K562 (cell line): ENCODE results near the gene CDKN2B-AS1. TPM values are rescaled to one million over a fixed set of nuclear protein-coding genes. Genes with fewer than 3 reads are reported as not detected.

Source experiments
- ATAC-seq: fragments of 200-7000 bp; cut with Tn5 transposase; 3 replicates; pipeline ENCODE4 v1.9.1; 2020; ENCODE audit warnings: moderate library complexity
- BruUV-seq: library from RNA; stranded (reverse); fragments of 400-500 nt; replicated peaks from 2 replicates; lab custom pipeline; 2021; lab: Mats Ljungman, UMichigan
- CTCF ChIA-PET: fragments of 300-600 bp; formaldehyde crosslinking; extraction: SDS; loops from one replicate; lab custom pipeline; 2021; ENCODE audit warnings: low intra/inter-chr PET ratio; lab: Yijun Ruan, JAX
- POLR2A ChIA-PET: fragments of 300-600, 350-650 bp; sonication (Branson Sonifier 250); formaldehyde crosslinking; extraction: SDS; loops from one replicate; lab custom pipeline; 2021; ENCODE audit warnings: antibody characterized with exemption, inconsistent platforms; lab: Yijun Ruan, JAX
- DNase-seq, 4 experiments: peaks; one replicate each; pipeline versions ENCODE4 v3.0.0 to v3.0.0-alpha.2; 2011 to 2018; ENCODE audit warnings: low spot score in 3 of 4, mixed read lengths in 3 of 4; ENCODE audit errors: extremely low read depth in 1 of 4
- FAIRE-seq: peaks from 2 replicates; lab custom pipeline; 2011; peaks lifted over from hg19 to GRCh38; lab: Jason Lieb, UNC
- H2AFZ ChIP-seq: 2 replicates; pipeline ENCODE4 v1.6.0; 2011; ENCODE audit warnings: low read depth, low read length, control low read depth, inconsistent platforms
- H3K27ac ChIP-seq: fragments of 200-600 bp; 3 replicates; pipeline ENCODE4 v1.8.0; 2011; ENCODE audit warnings: low read depth, mild to moderate bottlenecking, control low read depth, inconsistent platforms, low read length, moderate library complexity, mixed read lengths; ENCODE audit errors: extremely low read depth
- H3K27me3 ChIP-seq, 2 experiments: fragments of 300-600 bp in 1 of 2; 2 replicates in 1 of 2; 3 replicates in 1 of 2; pipeline versions ENCODE4 v1.6.0 to v1.8.0; 2011; ENCODE audit warnings: inconsistent platforms in 2 of 2, low read length in 2 of 2, mild to moderate bottlenecking in 1 of 2, mixed read lengths in 1 of 2, moderate library complexity in 1 of 2; ENCODE audit not compliant: control insufficient read depth in 2 of 2, insufficient read depth in 2 of 2
- H3K36me3 ChIP-seq: fragments of 300-600 bp; 3 replicates; pipeline ENCODE4 v1.8.0; 2011; ENCODE audit warnings: mild to moderate bottlenecking, low read length, inconsistent platforms; ENCODE audit not compliant: control insufficient read depth, insufficient read depth
- H3K4me1 ChIP-seq, 2 experiments: fragments of 200-600 bp in 1 of 2; replicated peaks in 1 of 2; 2 replicates in 1 of 2; 3 replicates in 1 of 2; pipeline versions ENCODE4 v1.5.1 to v1.8.0; 2011; ENCODE audit warnings: inconsistent platforms in 2 of 2, low read length in 2 of 2, mild to moderate bottlenecking in 1 of 2, mixed read lengths in 1 of 2, moderate library complexity in 1 of 2; ENCODE audit not compliant: control insufficient read depth in 2 of 2, insufficient read depth in 2 of 2
- H3K4me2 ChIP-seq: 2 replicates; pipeline ENCODE4 v1.6.1; 2011; ENCODE audit warnings: low read length, control low read depth, inconsistent platforms, mixed read lengths; ENCODE audit not compliant: insufficient read depth
- H3K4me3 ChIP-seq: fragments of 200-600 bp; sonication (generic), shearing (Covaris generic); 2 replicates; pipeline ENCODE4 v1.5.1; 2016; ENCODE audit warnings: control low read depth, inconsistent platforms
- H3K79me2 ChIP-seq: fragments of 200-600 bp; 3 replicates; pipeline ENCODE4 v1.8.0; 2011; ENCODE audit warnings: low read length, inconsistent platforms; ENCODE audit not compliant: control insufficient read depth, insufficient read depth
- H3K9ac ChIP-seq, 2 experiments: 2 replicates each; pipeline versions ENCODE4 v1.6.0 to v1.6.1; 2011; ENCODE audit warnings: low read depth in 2 of 2, low read length in 2 of 2, control low read depth in 1 of 2, inconsistent platforms in 1 of 2, mild to moderate bottlenecking in 1 of 2, mixed read lengths in 1 of 2; ENCODE audit not compliant: insufficient read depth in 1 of 2
- H3K9me1 ChIP-seq: one replicate; pipeline ENCODE4 v1.6.0; 2011; ENCODE audit warnings: inconsistent platforms, mild to moderate bottlenecking, low read length, moderate library complexity; ENCODE audit not compliant: control insufficient read depth, insufficient read depth
- H3K9me3 ChIP-seq: replicated peaks from 2 replicates; pipeline ENCODE4 v1.5.1; 2011; ENCODE audit warnings: low read depth, low read length, inconsistent platforms; ENCODE audit not compliant: control insufficient read depth, insufficient read depth
- H4K20me1 ChIP-seq: replicated peaks from 2 replicates; pipeline ENCODE4 v1.6.1; 2011; ENCODE audit warnings: low read length, inconsistent platforms, mixed read lengths; ENCODE audit not compliant: control insufficient read depth, insufficient read depth
- ARID1B ChIP-seq: fragments of 450-650 bp; IDR thresholded peaks from 2 replicates; pipeline ENCODE4 v1.6.1; 2016; ENCODE audit warnings: antibody characterized with exemption, mild to moderate bottlenecking, inconsistent platforms
- BCOR ChIP-seq: fragments of 450-650 bp; IDR thresholded peaks from 2 replicates; pipeline ENCODE4 v1.6.1; 2016
- CC2D1A ChIP-seq: fragments of 450-650 bp; IDR thresholded peaks from 2 replicates; pipeline ENCODE4 v1.6.1; 2017; ENCODE audit warnings: mild to moderate bottlenecking
- CTBP1 ChIP-seq: fragments of 450-650 bp; IDR thresholded peaks from 2 replicates; pipeline ENCODE4 v1.6.1; 2016; ENCODE audit warnings: borderline replicate concordance
- EGR1 ChIP-seq: fragments of 450-650 bp; conservative IDR thresholded peaks from 2 replicates; pipeline ENCODE4 v1.6.1; 2017; ENCODE audit warnings: mild to moderate bottlenecking
- EHMT2 ChIP-seq: fragments of 450-650 bp; IDR thresholded peaks from 2 replicates; pipeline ENCODE4 v1.6.1; 2018; ENCODE audit warnings: antibody characterized with exemption
- ELF2 ChIP-seq: fragments of 250-450 bp; sonication (Bioruptor Pico); IDR thresholded peaks from 2 replicates; pipeline ENCODE4 v1.5.0; 2021; ENCODE audit warnings: mild to moderate bottlenecking
- GTF2E2 ChIP-seq: fragments of 200-800 bp; sonication (Bioruptor generic); IDR thresholded peaks from 2 replicates; pipeline ENCODE4 v1.6.1; 2016; ENCODE audit warnings: missing genetic modification characterization, missing compliant biosample characterization
- KDM4B ChIP-seq, 2 experiments: fragments of 450-650 bp in 1 of 2; sonication (generic) in 1 of 2; IDR thresholded peaks; 2 replicates each; pipeline ENCODE4 v1.6.1; 2016 to 2017; ENCODE audit warnings: borderline replicate concordance in 2 of 2, antibody characterized with exemption in 1 of 2, low read depth in 1 of 2, mild to moderate bottlenecking in 1 of 2
- KLF6 ChIP-seq: fragments of 250-450 bp; sonication (Bioruptor Pico); IDR thresholded peaks from 2 replicates; pipeline ENCODE4 v1.4.0; 2020; ENCODE audit warnings: mild to moderate bottlenecking, moderate library complexity, borderline replicate concordance
- MED1 ChIP-seq: sonication (generic); formaldehyde crosslinking; IDR thresholded peaks from 2 replicates; pipeline ENCODE4 v1.8.1; 2023; ENCODE audit warnings: missing genetic modification reagents, borderline replicate concordance
- NR4A1 ChIP-seq, 2 experiments: fragments of 250-450 bp in 1 of 2; fragments of 450-650 bp in 1 of 2; sonication (Bioruptor Pico) in 1 of 2; IDR thresholded peaks; 2 replicates each; pipeline versions ENCODE4 v1.4.0 to v1.6.1; 2016 to 2020; ENCODE audit warnings: mild to moderate bottlenecking in 2 of 2, missing compliant biosample characterization in 1 of 2, missing genetic modification characterization in 1 of 2, moderate library complexity in 1 of 2
- NUFIP1 ChIP-seq: fragments of 450-650 bp; IDR thresholded peaks from 2 replicates; pipeline ENCODE4 v1.6.1; 2018; ENCODE audit not compliant: partially characterized antibody
- SMARCA4 ChIP-seq: fragments of 450-650 bp; IDR thresholded peaks from 2 replicates; pipeline ENCODE4 v1.6.1; 2016
- SMARCC2 ChIP-seq: fragments of 450-650 bp; IDR thresholded peaks from 2 replicates; pipeline ENCODE4 v1.6.1; 2017; ENCODE audit warnings: antibody characterized with exemption, moderate library complexity, mild to moderate bottlenecking, low read depth
- ZNF699 ChIP-seq: fragments of 250-450 bp; sonication (Bioruptor Pico); IDR thresholded peaks from 2 replicates; pipeline ENCODE4 v1.8.0; 2021; ENCODE audit warnings: mild to moderate bottlenecking, moderate library complexity; ENCODE audit not compliant: insufficient replicate concordance
- WGBS: fragments of 100-300 bp; shearing (Covaris generic); methylation state at CpG from one replicate; pipeline ENCODE4 v1.1.6; 2016; ENCODE audit warnings: low coverage, mixed read lengths; ENCODE audit not compliant: insufficient coverage; ENCODE audit errors: missing lambda C conversion rate; 5-methylcytosine and 5-hydroxymethylcytosine counted together
- in situ Hi-C: fragments of 300-500 bp; cut with MboI; formaldehyde crosslinking; loops from 4 replicates; pipeline ENCODE4 v1.15.0; 2018; ENCODE audit warnings: inconsistent platforms, mixed read lengths
- intact Hi-C: fragments of 100-400 bp; cut with micrococcal nuclease; formaldehyde crosslinking; loops from 2 replicates; pipeline ENCODE4 v1.14.2; 2022
- polyA plus RNA-seq, 8 experiments: library from polyadenylated mRNA; depleted of rRNA in 4 of 8; stranded (reverse) in 5 of 8; unstranded in 3 of 8; fragments of >200 nt; fragmentation: Nextera tagmentation in 2 of 8; fragmentation: Illumina TruSeq in 1 of 8; extraction: Ambion mirVana in 2 of 8; extraction: Trizol in 1 of 8; gene quantifications; 2 replicates each; pipeline versions ENCODE4 v1.2.1 to v1.2.3, GENCODE V29; 2011 to 2014; ENCODE audit warnings: inconsistent platforms in 1 of 8, missing spikeins in 1 of 8
- total RNA-seq, 7 experiments: library from RNA; depleted of rRNA in 6 of 7; stranded (reverse); fragments of >200 nt in 6 of 7; fragmentation: Illumina TruSeq in 2 of 7; extraction: Trizol in 2 of 7; gene quantifications; 2 replicates each; pipeline versions ENCODE4 v1.2.1 to v1.2.3, GENCODE V29; 2011 to 2021; ENCODE audit warnings: low replicate concordance in 1 of 7
- TF ChIP-seq, protein P1 (sequence below): sonication (generic); formaldehyde crosslinking; IDR thresholded peaks from 2 replicates; pipeline ENCODE4 v1.8.0; 2022; ENCODE audit warnings: mild to moderate bottlenecking, low read depth, missing genetic modification reagents
- TF ChIP-seq, protein P2 (sequence below): fragments of 150-350 bp; IDR thresholded peaks from 2 replicates; pipeline ENCODE4 v1.6.1; 2014; ENCODE audit warnings: low read depth, mild to moderate bottlenecking, low read length, borderline replicate concordance
- TF ChIP-seq, protein P3 (sequence below): fragments of 150-350 bp; conservative IDR thresholded peaks from 2 replicates; pipeline ENCODE4 v1.6.1; 2014; ENCODE audit warnings: low read length

CDKN2B-AS1 gene
- total and polyA plus RNA-seq, 9 of the 15 experiments (the other 6 are each of a cell fraction or from before 2014, with no cell fraction given): not detected

DNA sequence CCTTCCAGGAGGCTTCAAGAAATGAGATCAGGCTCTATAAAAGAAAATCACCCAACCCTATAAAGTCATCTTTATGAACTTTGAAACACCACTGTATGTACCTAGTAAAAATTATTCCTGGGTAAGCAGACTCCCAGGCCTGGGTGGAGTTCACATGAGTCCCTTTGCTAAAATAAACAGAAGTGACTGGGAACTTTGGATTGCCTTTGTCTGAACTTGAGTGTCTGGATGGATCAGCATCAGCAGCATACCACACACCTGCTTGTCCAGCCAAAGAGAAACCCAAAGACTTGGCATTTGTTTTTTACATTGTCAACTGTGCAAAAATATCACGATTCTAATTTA, 94.1 kb downstream of the CDKN2B-AS1 start:
- no peaks in the 10 kb centered on the region for H3K4me1 ChIP-seq
- no TSS peak for BruUV-seq
- FAIRE-seq (no peak), DNase-seq (no peak), ATAC-seq (no peak)
- TF ChIP-seq ARID1B: no peak
- TF ChIP-seq BCOR: no peak
- no peak for TF ChIP-seq KDM4B (IDR thresholded peaks at IDR 0.05; ENCODE audit: borderline replicate concordance in 2 of 2, low read depth in 1 of 2)
- TF ChIP-seq EGR1: no peak
- no peak for TF ChIP-seq ZNF699
- no peak for TF ChIP-seq EHMT2
- no peak for TF ChIP-seq SMARCA4
- no peak for TF ChIP-seq ELF2 (CRISPR knock-in tag)
- TF ChIP-seq, protein P1, sequence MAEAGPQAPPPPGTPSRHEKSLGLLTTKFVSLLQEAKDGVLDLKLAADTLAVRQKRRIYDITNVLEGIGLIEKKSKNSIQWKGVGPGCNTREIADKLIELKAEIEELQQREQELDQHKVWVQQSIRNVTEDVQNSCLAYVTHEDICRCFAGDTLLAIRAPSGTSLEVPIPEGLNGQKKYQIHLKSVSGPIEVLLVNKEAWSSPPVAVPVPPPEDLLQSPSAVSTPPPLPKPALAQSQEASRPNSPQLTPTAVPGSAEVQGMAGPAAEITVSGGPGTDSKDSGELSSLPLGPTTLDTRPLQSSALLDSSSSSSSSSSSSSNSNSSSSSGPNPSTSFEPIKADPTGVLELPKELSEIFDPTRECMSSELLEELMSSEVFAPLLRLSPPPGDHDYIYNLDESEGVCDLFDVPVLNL (CRISPR knock-in tag): no peak
- TF ChIP-seq CC2D1A: no peak
- TF ChIP-seq KLF6 (CRISPR knock-in tag): no peak
- no peak for TF ChIP-seq NR4A1 (CRISPR knock-in tag; IDR thresholded peaks at IDR 0.05)
- TF ChIP-seq NR4A1 (tag; IDR thresholded peaks at IDR 0.05): no peak
- TF ChIP-seq SMARCC2: no peak
- TF ChIP-seq, protein P2, sequence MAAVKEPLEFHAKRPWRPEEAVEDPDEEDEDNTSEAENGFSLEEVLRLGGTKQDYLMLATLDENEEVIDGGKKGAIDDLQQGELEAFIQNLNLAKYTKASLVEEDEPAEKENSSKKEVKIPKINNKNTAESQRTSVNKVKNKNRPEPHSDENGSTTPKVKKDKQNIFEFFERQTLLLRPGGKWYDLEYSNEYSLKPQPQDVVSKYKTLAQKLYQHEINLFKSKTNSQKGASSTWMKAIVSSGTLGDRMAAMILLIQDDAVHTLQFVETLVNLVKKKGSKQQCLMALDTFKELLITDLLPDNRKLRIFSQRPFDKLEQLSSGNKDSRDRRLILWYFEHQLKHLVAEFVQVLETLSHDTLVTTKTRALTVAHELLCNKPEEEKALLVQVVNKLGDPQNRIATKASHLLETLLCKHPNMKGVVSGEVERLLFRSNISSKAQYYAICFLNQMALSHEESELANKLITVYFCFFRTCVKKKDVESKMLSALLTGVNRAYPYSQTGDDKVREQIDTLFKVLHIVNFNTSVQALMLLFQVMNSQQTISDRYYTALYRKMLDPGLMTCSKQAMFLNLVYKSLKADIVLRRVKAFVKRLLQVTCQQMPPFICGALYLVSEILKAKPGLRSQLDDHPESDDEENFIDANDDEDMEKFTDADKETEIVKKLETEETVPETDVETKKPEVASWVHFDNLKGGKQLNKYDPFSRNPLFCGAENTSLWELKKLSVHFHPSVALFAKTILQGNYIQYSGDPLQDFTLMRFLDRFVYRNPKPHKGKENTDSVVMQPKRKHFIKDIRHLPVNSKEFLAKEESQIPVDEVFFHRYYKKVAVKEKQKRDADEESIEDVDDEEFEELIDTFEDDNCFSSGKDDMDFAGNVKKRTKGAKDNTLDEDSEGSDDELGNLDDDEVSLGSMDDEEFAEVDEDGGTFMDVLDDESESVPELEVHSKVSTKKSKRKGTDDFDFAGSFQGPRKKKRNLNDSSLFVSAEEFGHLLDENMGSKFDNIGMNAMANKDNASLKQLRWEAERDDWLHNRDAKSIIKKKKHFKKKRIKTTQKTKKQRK: no peak
- TF ChIP-seq, protein P3, sequence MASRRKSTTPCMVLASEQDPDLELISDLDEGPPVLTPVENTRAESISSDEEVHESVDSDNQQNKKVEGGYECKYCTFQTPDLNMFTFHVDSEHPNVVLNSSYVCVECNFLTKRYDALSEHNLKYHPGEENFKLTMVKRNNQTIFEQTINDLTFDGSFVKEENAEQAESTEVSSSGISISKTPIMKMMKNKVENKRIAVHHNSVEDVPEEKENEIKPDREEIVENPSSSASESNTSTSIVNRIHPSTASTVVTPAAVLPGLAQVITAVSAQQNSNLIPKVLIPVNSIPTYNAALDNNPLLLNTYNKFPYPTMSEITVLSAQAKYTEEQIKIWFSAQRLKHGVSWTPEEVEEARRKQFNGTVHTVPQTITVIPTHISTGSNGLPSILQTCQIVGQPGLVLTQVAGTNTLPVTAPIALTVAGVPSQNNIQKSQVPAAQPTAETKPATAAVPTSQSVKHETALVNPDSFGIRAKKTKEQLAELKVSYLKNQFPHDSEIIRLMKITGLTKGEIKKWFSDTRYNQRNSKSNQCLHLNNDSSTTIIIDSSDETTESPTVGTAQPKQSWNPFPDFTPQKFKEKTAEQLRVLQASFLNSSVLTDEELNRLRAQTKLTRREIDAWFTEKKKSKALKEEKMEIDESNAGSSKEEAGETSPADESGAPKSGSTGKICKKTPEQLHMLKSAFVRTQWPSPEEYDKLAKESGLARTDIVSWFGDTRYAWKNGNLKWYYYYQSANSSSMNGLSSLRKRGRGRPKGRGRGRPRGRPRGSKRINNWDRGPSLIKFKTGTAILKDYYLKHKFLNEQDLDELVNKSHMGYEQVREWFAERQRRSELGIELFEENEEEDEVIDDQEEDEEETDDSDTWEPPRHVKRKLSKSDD: no peak
- TF ChIP-seq NUFIP1: no peak
- TF ChIP-seq MED1 (CRISPR knock-in tag): no peak
- TF ChIP-seq GTF2E2 (tag): no peak
- no peak for TF ChIP-seq CTBP1
- no peaks in the 10 kb centered on the region for H3K27me3 ChIP-seq
- H3K9me1 ChIP-seq: no peaks in the 10 kb centered on the region
- no peaks in the 10 kb centered on the region for H3K9me3 ChIP-seq
- no peak overlapping the region for H2AFZ ChIP-seq
- no peaks in the 10 kb centered on the region for H3K36me3 ChIP-seq
- ChIA-PET CTCF (no interaction called here), POLR2A (no interaction called here)
- in situ Hi-C loops: no loop called here
- no peak overlapping the region for H3K4me3 ChIP-seq
- no peaks in the 10 kb centered on the region for H3K79me2 ChIP-seq
- H3K9ac ChIP-seq: no peak overlapping the region
- H3K27ac ChIP-seq: no peak overlapping the region
- H3K4me2 ChIP-seq: no peak overlapping the region
- H4K20me1 ChIP-seq: no peaks in the 10 kb centered on the region
- WGBS: no CpG with 5 or more reads among the region's 1 CpG
- intact Hi-C loops: no loop called here
